Activated CD4-positive, alpha-beta T cell treated with anti-CD3 and anti-CD28 coated beads for 24 hours (primary cell): Measurements from ENCODE around the gene AAK1.
"Not testable (repeated sequence)": the region's sequence is repeated elsewhere in the genome, so short reads cannot be mapped to it uniquely, and the experiment has no call there.

Source experiments
- DNase-seq, 2 donors: peaks; one replicate each; pipeline ENCODE4 v3.0.0-alpha.2; 2020; ENCODE audit warnings: low read depth in 2 of 2

AAK1 gene

DNA sequence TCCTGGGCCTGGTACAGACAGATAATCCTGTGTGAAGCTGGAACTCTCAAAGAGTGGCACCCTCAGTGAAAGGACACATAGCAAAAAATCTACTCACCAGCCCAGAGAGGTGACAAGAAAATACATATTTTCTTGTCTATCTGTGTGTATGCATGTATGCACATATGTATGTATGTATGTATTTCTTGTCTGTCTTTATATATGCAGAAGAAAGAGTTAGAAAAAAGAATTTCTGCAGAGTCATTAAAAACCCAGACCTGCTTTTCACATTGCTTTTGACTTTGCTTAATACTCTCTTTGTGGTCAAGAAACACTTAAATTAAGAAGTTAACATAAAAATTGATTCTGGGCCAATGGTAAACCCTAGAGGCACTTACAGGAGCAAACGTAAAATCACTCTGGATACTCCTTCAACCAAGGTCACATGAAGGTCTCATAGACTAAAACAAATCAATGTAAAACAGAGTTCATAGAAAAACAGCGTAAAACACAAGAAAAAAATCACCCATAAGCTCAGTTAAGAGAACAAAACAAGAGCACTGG lies 16.5 kb upstream of the AAK1 start:
- no peak for DNase-seq

- no peak for DNase-seq
Observed at GRCh38 chr2:69659349-69659748, 15.8 kb upstream of the AAK1 start.

DNA sequence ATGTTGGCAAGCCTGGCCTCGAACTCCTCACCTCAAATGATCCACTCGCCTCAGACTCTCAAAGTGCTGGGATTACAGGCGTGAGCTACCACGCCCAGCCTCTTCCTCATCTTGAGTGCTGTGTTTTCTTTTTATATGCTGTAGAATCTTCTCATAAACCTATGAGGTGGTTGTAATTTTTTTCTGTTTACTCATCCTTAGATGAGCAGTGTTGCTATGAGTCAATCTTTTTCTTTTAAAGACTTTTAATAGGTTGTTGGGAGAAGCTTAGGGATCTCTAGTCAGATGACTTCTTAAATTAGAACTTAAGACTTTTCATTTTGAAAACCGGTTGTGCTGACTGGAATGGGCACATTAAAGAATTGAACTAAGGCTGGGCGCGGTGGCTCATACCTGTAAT lies 8.7 kb upstream of the AAK1 start:
- DNase-seq = no peak

DNA sequence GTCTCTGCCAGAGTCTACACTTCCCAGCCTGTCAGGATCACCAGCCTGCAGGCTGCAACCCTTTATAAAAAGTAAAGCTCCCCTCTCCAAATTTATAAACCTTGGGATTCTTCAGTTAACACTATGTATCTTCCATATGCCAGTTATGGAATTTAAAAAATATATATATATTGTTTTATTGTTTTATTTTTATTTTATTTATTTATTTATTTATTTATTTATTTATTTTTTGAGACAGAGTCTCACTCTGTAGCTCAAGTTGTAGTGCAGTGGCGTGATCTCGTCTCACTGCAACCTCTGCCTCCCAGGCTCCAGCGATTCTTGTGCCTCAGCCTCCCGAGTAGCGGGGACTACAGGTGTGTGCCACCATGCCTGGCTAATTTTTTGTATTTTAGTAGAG lies 3.7 kb upstream of the AAK1 start:
- DNase-seq = not testable (repeated sequence)

DNA sequence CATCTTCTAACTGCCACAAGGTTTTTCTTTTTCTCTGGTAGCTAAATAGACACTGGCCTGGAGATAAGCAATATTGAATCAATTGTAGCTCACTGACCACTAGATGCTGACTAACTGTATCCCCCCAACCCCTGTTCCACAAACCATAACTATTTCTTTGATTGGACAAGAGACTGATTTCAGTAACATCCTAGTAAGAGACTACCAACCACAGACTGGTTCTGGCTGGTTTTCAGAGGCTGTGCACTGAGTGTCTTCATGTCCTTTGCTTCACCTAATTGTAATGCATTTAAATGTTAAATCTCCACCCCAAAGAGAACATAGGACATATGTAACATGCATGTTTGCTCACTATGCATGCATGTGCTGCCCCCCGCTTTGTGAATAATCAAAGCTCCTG lies 3.2 kb upstream of the AAK1 start:
- no peak for DNase-seq

GRCh38 chr2:69645921-69646320 lies 2.4 kb upstream of the AAK1 start:
- no peak for DNase-seq

GRCh38 chr2:69645031-69645431 lies 1.5 kb upstream of the AAK1 start:
- no peak for DNase-seq

- DNase-seq = no peak
Observed at GRCh38 chr2:69644506-69644979, 1.0 kb upstream of the AAK1 start.

DNA sequence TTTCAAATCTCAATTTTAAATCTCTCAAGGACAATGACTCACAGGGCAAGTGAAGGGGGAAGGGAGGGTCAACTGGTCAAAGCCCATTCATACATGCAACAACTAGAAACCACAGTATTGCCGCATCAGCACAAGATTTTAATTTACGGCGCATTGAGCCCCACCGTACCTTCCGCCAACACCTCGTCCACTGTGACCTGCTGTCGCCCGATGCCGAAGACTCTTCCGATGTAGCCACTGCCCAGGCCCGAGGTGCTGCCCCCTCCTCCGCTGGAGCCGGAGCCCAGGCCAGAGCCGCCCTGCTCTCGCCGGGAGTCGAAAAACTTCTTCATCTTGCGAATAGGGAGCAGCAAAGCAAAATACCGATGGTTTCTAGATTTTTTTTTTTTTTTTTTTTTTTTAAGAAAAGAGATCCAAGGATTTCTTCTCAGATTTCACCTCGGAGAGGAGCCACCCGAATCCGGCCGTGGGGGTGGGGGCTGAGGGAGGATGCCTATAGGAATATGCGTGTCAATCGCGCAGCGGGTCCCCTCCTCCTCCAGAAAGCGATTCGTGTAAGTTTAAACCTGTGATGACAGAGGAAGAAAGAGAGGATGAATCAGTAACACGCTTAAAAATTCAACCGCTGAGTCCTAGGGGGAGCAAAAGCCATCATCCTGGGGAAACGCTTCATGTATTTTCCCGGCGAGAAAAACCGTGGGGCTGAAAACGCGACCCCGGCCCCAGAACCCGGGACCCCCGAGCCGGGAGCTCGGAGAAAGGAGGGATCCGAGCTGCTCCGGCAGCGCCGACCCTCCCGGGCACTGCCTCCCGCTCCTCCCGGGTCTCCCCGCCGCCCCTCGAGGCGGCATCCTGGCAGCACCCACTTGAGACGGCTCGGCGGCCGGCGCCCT lies 584 bp downstream of the AAK1 start:
- DNase-seq = peak; percentile 52 to 56

DNA sequence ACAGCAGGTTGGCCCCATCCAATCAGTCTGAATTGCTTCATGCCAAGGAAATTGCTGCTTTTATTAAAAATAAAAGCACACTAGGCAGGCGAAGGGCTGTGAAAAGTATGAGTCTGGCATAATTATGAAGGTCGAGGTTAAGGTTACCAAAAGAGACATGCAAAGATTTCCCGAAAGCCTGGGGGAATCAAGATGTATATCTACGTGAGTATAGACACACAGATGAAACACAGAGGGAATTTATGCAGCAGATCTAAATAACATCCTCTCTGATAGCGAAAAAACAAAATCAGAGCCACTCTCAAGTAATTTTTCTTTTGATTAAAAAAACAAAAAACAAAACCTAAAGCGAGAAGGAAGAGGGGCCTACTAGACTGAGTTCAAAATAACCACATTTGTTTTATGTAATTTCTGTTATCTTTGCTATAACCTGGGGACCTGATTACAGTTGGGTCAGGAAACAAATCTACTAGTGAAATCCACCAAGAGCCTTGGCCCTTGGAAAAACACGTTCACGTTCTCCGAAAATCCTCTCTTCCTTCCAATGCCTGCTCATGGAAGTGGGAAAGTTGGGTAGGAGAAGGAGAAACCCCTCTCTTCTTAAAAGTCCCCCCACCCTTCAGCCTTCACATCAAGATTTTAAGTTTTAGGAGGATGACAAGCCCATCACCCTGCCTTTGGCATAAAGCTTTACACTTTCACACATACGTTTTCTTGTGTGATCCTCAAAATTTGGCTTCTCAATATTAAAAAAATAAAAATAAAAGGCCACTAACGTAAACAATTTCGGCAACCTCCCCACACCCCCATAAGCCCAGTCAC lies 1.4 kb downstream of the AAK1 start:
- DNase-seq = no peak

GRCh38 chr2:69641471-69641870 lies 2.1 kb downstream of the AAK1 start:
- no peak for DNase-seq

GRCh38 chr2:69639266-69639665 lies 4.3 kb downstream of the AAK1 start:
- no peak for DNase-seq

DNA sequence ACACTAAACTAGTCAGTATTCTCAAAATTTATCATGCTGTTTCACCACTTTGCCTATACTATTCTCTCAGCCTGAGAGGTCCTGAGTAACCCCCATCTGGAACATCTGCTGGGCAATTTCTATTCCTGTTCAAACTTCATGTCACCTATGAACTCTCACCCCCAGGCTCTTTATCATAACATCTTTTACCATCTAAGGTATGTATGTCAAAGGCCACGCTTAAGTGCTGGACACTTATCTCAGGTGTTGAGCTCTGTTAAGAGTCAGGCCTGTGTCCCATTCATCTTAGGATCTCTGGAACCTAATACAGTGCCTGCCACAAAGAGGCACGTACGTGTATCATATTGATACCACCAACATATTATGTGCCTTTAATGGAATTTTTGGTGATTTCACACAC lies 4.9 kb downstream of the AAK1 start:
- DNase-seq = no peak

DNA sequence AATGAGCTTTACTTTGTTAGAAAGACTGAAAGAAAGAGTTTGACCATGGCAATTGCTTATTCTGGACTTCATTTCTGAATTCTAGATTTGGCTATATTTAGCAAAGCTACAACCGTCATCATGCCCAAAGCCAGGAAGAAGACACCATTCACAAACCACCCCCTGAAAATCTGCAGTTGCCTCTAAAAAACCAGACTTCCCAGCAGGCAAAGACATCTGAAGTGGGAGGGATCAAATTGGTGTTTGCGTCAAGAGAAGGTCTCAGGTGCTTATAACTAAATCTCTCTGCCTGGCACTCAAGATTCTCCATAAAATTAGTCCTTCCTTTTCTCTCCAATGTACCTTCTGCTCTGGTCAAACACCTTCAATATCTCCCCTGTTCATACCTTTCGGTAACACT lies 5.6 kb downstream of the AAK1 start:
- DNase-seq = no peak

DNA sequence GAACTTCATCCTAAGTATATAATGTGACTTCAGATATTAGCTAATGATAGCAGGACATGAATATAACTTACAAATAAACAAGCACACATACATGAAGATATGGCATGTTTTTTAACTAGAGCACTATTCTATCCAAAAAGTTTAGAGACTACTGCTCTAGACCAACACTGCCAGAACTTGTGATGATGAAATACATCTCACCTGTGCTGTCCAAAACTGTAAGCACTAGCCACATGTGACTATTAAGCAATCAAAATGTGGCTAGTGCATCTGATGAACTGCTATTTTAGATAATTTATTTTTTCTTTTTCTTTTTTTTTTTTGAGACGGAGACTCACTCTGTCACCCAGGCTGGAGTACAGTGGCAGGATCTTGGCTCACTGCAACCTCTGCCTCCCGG lies 7.1 kb downstream of the AAK1 start:
- no peak for DNase-seq

- no peak for DNase-seq
Observed at GRCh38 chr2:69635432-69635831, 8.1 kb downstream of the AAK1 start.

GRCh38 chr2:69634196-69634821 lies 9.2 kb downstream of the AAK1 start:
- no peak for DNase-seq

DNA sequence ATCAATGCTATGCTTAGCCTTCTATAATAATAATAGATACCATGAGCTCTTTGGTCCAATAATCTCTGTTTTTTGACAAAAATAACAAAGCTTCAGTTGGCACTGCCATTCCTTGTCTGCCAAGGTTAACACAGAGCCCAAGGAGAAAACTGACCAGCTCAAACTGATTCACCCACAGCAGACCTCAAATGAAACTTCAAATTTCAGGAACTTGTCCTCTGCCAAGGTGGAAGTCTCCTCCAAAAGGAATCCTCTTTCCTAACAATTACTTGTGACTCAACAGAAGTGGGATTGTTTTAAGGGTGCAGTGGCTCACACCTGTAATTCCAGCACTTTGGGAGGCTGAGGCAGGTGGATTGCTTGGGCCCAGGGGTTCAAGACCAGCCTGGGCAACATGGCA lies 12.1 kb downstream of the AAK1 start:
- DNase-seq = no peak

GRCh38 chr2:69629921-69630608 lies 13.5 kb downstream of the AAK1 start:
- no peak for DNase-seq

- DNase-seq = no peak
Observed at GRCh38 chr2:69628325-69629021, 15.1 kb downstream of the AAK1 start.
